ENCODE results near the gene SPRED1.

DNA sequence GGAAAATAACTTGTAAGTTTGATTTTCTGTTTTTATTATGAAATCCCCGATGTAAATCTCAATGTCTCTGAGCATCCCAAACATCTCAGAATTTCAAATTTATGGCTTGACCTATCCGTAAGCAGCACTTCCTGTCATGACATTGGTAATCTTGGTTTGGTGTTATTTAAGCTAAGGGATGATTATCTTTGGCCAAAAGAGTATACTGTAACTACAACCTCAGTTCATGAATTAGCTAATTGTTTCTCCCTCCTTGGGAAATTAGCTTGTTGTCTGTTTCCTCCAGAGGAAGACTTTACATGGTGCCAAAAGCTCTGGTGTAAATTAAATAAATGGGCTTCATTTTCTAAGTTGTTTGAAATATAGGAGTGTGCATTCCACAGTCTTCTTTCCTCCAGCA is 28.1 kb upstream of the SPRED1 start:
- TF ChIP-seq CTCF (IDR thresholded peaks at IDR 0.05; ENCODE audit: low read depth, low read length, poor library complexity, severe bottlenecking) (no peak), EZH2phosphoT487 (IDR thresholded peaks at IDR 0.05; ENCODE audit: borderline replicate concordance, low read length) (no peak)
